ENCODE results near the gene VPS16.

DNA sequence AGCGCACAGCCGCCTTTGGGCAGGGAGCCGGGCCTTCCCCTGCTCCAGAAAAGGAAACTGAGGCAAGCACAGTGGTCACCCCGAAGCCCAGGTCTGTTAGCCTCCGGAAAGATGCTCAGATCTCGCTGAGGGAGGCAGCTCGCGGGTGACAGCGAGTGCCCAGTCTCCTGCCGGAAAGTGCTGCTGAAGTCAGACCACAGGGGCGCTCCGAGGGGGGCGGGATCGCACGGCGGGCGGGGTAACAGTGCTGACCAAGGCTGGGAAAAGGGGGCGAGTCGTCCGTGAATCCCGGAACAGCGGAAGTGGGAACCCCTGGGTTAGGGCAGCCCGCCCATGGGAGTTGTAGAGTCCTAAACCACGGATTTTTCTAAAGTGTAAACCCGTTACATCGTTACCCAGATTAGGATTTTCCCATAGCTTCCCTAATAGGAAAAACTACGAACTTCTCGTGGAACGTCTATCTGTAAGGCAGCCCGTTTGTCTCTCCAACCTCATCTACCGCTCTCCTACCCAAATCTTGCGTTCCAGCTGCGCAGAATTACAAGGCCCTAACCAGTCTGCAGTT is 504 bp downstream of the VPS16 start:
- TF ChIP-seq, protein P1, sequence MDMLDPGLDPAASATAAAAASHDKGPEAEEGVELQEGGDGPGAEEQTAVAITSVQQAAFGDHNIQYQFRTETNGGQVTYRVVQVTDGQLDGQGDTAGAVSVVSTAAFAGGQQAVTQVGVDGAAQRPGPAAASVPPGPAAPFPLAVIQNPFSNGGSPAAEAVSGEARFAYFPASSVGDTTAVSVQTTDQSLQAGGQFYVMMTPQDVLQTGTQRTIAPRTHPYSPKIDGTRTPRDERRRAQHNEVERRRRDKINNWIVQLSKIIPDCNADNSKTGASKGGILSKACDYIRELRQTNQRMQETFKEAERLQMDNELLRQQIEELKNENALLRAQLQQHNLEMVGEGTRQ (CRISPR knock-in tag; IDR thresholded peaks at IDR 0.05) = no peak
- TF ChIP-seq, protein P2, sequence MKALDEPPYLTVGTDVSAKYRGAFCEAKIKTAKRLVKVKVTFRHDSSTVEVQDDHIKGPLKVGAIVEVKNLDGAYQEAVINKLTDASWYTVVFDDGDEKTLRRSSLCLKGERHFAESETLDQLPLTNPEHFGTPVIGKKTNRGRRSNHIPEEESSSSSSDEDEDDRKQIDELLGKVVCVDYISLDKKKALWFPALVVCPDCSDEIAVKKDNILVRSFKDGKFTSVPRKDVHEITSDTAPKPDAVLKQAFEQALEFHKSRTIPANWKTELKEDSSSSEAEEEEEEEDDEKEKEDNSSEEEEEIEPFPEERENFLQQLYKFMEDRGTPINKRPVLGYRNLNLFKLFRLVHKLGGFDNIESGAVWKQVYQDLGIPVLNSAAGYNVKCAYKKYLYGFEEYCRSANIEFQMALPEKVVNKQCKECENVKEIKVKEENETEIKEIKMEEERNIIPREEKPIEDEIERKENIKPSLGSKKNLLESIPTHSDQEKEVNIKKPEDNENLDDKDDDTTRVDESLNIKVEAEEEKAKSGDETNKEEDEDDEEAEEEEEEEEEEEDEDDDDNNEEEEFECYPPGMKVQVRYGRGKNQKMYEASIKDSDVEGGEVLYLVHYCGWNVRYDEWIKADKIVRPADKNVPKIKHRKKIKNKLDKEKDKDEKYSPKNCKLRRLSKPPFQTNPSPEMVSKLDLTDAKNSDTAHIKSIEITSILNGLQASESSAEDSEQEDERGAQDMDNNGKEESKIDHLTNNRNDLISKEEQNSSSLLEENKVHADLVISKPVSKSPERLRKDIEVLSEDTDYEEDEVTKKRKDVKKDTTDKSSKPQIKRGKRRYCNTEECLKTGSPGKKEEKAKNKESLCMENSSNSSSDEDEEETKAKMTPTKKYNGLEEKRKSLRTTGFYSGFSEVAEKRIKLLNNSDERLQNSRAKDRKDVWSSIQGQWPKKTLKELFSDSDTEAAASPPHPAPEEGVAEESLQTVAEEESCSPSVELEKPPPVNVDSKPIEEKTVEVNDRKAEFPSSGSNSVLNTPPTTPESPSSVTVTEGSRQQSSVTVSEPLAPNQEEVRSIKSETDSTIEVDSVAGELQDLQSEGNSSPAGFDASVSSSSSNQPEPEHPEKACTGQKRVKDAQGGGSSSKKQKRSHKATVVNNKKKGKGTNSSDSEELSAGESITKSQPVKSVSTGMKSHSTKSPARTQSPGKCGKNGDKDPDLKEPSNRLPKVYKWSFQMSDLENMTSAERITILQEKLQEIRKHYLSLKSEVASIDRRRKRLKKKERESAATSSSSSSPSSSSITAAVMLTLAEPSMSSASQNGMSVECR (CRISPR knock-in tag; IDR thresholded peaks at IDR 0.05; ENCODE audit: borderline replicate concordance) = no peak
- no peak for TF ChIP-seq IRF2 (CRISPR knock-in tag; IDR thresholded peaks at IDR 0.05; ENCODE audit: borderline replicate concordance, low read depth)
- TF ChIP-seq MYBL2 (CRISPR knock-in tag; IDR thresholded peaks at IDR 0.05) = no peak
